Neural cell (in vitro differentiated cells): ENCODE results near the gene RBBP8NL. TPM values are rescaled to one million over a fixed set of nuclear protein-coding genes. Genes with fewer than 3 reads are reported as not detected.

Experiments
- H2AFZ ChIP-seq: fragments of 200-600, 300-800 bp; sonication (generic), shearing (Covaris generic); 2 replicates; pipeline ENCODE4 v1.6.0; 2014; ENCODE audit warnings: low read depth, mild to moderate bottlenecking, antibody characterized with exemption, low read length, moderate library complexity
- H3F3A ChIP-seq: fragments of 200-600 bp; shearing (Covaris generic); 2 replicates; pipeline ENCODE4 v1.6.1; 2016; ENCODE audit warnings: mild to moderate bottlenecking, moderate library complexity, mixed read lengths, antibody characterized with exemption, low read length; ENCODE audit not compliant: insufficient read depth, poor library complexity, severe bottlenecking
- H3K27ac ChIP-seq: fragments of 200-600, 300-800 bp; sonication (generic), shearing (Covaris generic); 2 replicates; pipeline ENCODE4 v1.5.1; 2014; ENCODE audit warnings: mild to moderate bottlenecking, low read length, moderate library complexity
- H3K27me3 ChIP-seq: fragments of 300-800, 200-600 bp; sonication (generic), shearing (Covaris generic); 2 replicates; pipeline ENCODE4 v1.6.0; 2014; ENCODE audit warnings: mild to moderate bottlenecking, low read depth, low read length, moderate library complexity; ENCODE audit not compliant: insufficient read depth
- H3K36me3 ChIP-seq: fragments of 300-800, 200-600 bp; sonication (generic), shearing (Covaris generic); 2 replicates; pipeline ENCODE4 v1.5.1; 2014; ENCODE audit warnings: mild to moderate bottlenecking, antibody characterized with exemption, low read length, moderate library complexity; ENCODE audit not compliant: insufficient read depth
- H3K4me2 ChIP-seq: fragments of 300-800, 200-600 bp; sonication (generic), shearing (Covaris generic); 2 replicates; pipeline ENCODE4 v1.6.0; 2014; ENCODE audit warnings: mild to moderate bottlenecking, low read length
- H3K4me3 ChIP-seq: fragments of 300-800, 200-600 bp; sonication (generic), shearing (Covaris generic); 2 replicates; pipeline ENCODE4 v1.5.1; 2014; ENCODE audit warnings: mild to moderate bottlenecking, low read length, moderate library complexity
- H3K79me2 ChIP-seq: fragments of 200-600 bp; shearing (Covaris generic); replicated peaks from 2 replicates; pipeline ENCODE4 v1.6.0; 2014; ENCODE audit warnings: mild to moderate bottlenecking, low read length, moderate library complexity; ENCODE audit not compliant: insufficient read depth
- H3K9ac ChIP-seq: fragments of 300-800, 200-600 bp; sonication (generic), shearing (Covaris generic); 2 replicates; pipeline ENCODE4 v1.6.1; 2016; ENCODE audit warnings: mild to moderate bottlenecking, low read length, mixed read lengths
- H3K9me2 ChIP-seq: fragments of 200-600 bp; shearing (Covaris generic); 2 replicates; pipeline ENCODE4 v1.6.1; 2016; ENCODE audit warnings: mild to moderate bottlenecking, low read length, mixed read lengths; ENCODE audit not compliant: insufficient read depth
- H3K9me3 ChIP-seq: fragments of 200-600, 300-800 bp; sonication (generic), shearing (Covaris generic); 2 replicates; pipeline ENCODE4 v1.6.1; 2016; ENCODE audit warnings: mild to moderate bottlenecking, mixed run types, low read length, moderate library complexity, mixed read lengths
- H4K20me1 ChIP-seq: fragments of 200-600 bp; shearing (Covaris generic); 2 replicates; pipeline ENCODE4 v1.6.1; 2016; ENCODE audit warnings: mild to moderate bottlenecking, mixed run types; ENCODE audit not compliant: insufficient read depth
- EP300 ChIP-seq: fragments of 450-650 bp; conservative IDR thresholded peaks from 2 replicates; pipeline ENCODE4 v1.6.1; 2014; ENCODE audit warnings: antibody characterized with exemption, mild to moderate bottlenecking, moderate library complexity; ENCODE audit not compliant: poor library complexity, severe bottlenecking
- EZH2 ChIP-seq: fragments of 200-600, 300-800 bp; shearing (Covaris generic), sonication (generic); IDR thresholded peaks from 2 replicates; pipeline ENCODE4 v1.6.1; 2014; ENCODE audit warnings: antibody characterized with exemption, low read length, borderline replicate concordance, mild to moderate bottlenecking; ENCODE audit not compliant: insufficient read depth, poor library complexity, severe bottlenecking
- MXI1 ChIP-seq: fragments of 450-650 bp; conservative IDR thresholded peaks from 2 replicates; pipeline ENCODE4 v1.6.1; 2014; ENCODE audit warnings: antibody characterized with exemption, mild to moderate bottlenecking; ENCODE audit not compliant: poor library complexity, severe bottlenecking
- POLR2AphosphoS5 ChIP-seq: IDR thresholded peaks from 2 replicates; pipeline ENCODE4 v1.6.1; 2012
- RAD21 ChIP-seq: fragments of 450-650 bp; conservative IDR thresholded peaks from 2 replicates; pipeline ENCODE4 v1.6.1; 2014; ENCODE audit warnings: antibody characterized with exemption, mild to moderate bottlenecking, moderate library complexity
- REST ChIP-seq: IDR thresholded peaks from 2 replicates; pipeline ENCODE4 v1.6.1; 2012; ENCODE audit warnings: borderline replicate concordance
- SMC3 ChIP-seq: fragments of 450-650 bp; conservative IDR thresholded peaks from 2 replicates; pipeline ENCODE4 v1.6.1; 2014; ENCODE audit warnings: antibody characterized with exemption, mild to moderate bottlenecking, moderate library complexity; ENCODE audit not compliant: poor library complexity
- TAF1 ChIP-seq: IDR thresholded peaks from 2 replicates; pipeline ENCODE4 v1.6.1; 2012; ENCODE audit warnings: low read depth
- polyA plus RNA-seq: library from polyadenylated mRNA; depleted of rRNA; stranded (reverse); fragments of >200 nt; gene quantifications from 2 replicates; pipeline ENCODE4 v1.2.3, GENCODE V29; 2014
- TF ChIP-seq, protein P1 (sequence below): fragments of 450-650 bp; IDR thresholded peaks from 2 replicates; pipeline ENCODE4 v1.5.1; 2014; ENCODE audit warnings: antibody characterized with exemption, mild to moderate bottlenecking, moderate library complexity; ENCODE audit not compliant: poor library complexity, severe bottlenecking

Gene RBBP8NL
- polyA plus RNA-seq, 1 donor from 2014 or later, result not detected

- Histone ChIP-seq H4K20me1 (no peaks in the 10 kb centered on the region), H3K79me2 (no peaks in the 10 kb centered on the region), H3K9ac (no peak overlapping the region), H3K4me2 (no peak overlapping the region), H3K9me2 (no peaks in the 10 kb centered on the region), H2AFZ (no peak overlapping the region), H3K36me3 (no peaks in the 10 kb centered on the region), H3K9me3 (no peaks in the 10 kb centered on the region), H3K27ac (no peak overlapping the region), H3F3A (no peaks in the 10 kb centered on the region), H3K27me3 (no peaks in the 10 kb centered on the region), H3K4me3 (no peak overlapping the region)
- TF ChIP-seq MXI1, result no peak
Observed at GRCh38 chr20:62370807-62371587, 56.3 kb downstream of the RBBP8NL start.

GRCh38 chr20:62370115-62370806 lies 57.1 kb downstream of the RBBP8NL start:
- TF ChIP-seq POLR2AphosphoS5, result no peak
- no peak for TF ChIP-seq RAD21
- TF ChIP-seq, protein P1, sequence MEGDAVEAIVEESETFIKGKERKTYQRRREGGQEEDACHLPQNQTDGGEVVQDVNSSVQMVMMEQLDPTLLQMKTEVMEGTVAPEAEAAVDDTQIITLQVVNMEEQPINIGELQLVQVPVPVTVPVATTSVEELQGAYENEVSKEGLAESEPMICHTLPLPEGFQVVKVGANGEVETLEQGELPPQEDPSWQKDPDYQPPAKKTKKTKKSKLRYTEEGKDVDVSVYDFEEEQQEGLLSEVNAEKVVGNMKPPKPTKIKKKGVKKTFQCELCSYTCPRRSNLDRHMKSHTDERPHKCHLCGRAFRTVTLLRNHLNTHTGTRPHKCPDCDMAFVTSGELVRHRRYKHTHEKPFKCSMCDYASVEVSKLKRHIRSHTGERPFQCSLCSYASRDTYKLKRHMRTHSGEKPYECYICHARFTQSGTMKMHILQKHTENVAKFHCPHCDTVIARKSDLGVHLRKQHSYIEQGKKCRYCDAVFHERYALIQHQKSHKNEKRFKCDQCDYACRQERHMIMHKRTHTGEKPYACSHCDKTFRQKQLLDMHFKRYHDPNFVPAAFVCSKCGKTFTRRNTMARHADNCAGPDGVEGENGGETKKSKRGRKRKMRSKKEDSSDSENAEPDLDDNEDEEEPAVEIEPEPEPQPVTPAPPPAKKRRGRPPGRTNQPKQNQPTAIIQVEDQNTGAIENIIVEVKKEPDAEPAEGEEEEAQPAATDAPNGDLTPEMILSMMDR, result no peak
- no peak for TF ChIP-seq REST
- no peak for TF ChIP-seq EZH2
- no peak for TF ChIP-seq MXI1
- no peak for TF ChIP-seq EP300
- TF ChIP-seq TAF1, result no peak
- no peak for TF ChIP-seq SMC3
- H4K20me1 ChIP-seq, result no peaks in the 10 kb centered on the region
- H3K9me2 ChIP-seq, result no peaks in the 10 kb centered on the region
- H2AFZ ChIP-seq, result no peak overlapping the region
- no peak overlapping the region for H3K4me3 ChIP-seq
- no peak overlapping the region for H3K27ac ChIP-seq
- no peaks in the 10 kb centered on the region for H3F3A ChIP-seq
- H3K36me3 ChIP-seq, result no peaks in the 10 kb centered on the region
- H3K9ac ChIP-seq, result no peak overlapping the region
- H3K79me2 ChIP-seq, result no peaks in the 10 kb centered on the region
- H3K4me2 ChIP-seq, result no peak overlapping the region
- no peaks in the 10 kb centered on the region for H3K9me3 ChIP-seq
- no peaks in the 10 kb centered on the region for H3K27me3 ChIP-seq
